Small intestine (tissue), 7 donors: ENCODE data around the gene OSBPL1A. TPM values are rescaled to one million over a fixed set of nuclear protein-coding genes. Genes with fewer than 3 reads are reported as not detected.
A peak's percentile ranks its signal among the peaks of the same experiment; 100 is the strongest.

ENCODE experiments used
- DNase-seq, 2 donors: peaks; one replicate each; pipeline versions ENCODE4 v3.0.0 to v3.0.0-alpha.2; 2013
- FAIRE-seq: peaks from 2 replicates; lab custom pipeline; 2012; peaks lifted over from hg19 to GRCh38; lab: Jason Lieb, UNC
- H3K27ac ChIP-seq, 3 donors: one replicate each; pipeline ENCODE4 v1.5.1; 2013; ENCODE audit warnings: low read length in 2 of 3, mild to moderate bottlenecking in 2 of 3, control low read depth in 1 of 3, inconsistent platforms in 1 of 3, low read depth in 1 of 3, moderate library complexity in 1 of 3
- H3K27me3 ChIP-seq, 3 donors: one replicate each; pipeline ENCODE4 v1.6.1; 2013; ENCODE audit warnings: low read length in 3 of 3, inconsistent platforms in 1 of 3; ENCODE audit not compliant: control insufficient read depth in 3 of 3, insufficient read depth in 3 of 3
- H3K36me3 ChIP-seq, 3 donors: one replicate each; pipeline ENCODE4 v1.6.1; 2013; ENCODE audit warnings: low read length in 3 of 3, inconsistent platforms in 1 of 3, low read depth in 1 of 3, mild to moderate bottlenecking in 1 of 3, moderate library complexity in 1 of 3; ENCODE audit not compliant: control insufficient read depth in 3 of 3, insufficient read depth in 2 of 3
- H3K4me1 ChIP-seq, 3 donors: one replicate each; pipeline ENCODE4 v1.6.1; 2013; ENCODE audit warnings: low read length in 2 of 3, inconsistent platforms in 1 of 3, low read depth in 1 of 3, mild to moderate bottlenecking in 1 of 3, moderate library complexity in 1 of 3; ENCODE audit not compliant: control insufficient read depth in 3 of 3, insufficient read depth in 2 of 3
- H3K4me3 ChIP-seq, 3 donors: one replicate each; pipeline ENCODE4 v1.5.1; 2013; ENCODE audit warnings: low read length in 3 of 3, control low read depth in 1 of 3, inconsistent platforms in 1 of 3, low read depth in 1 of 3, mild to moderate bottlenecking in 1 of 3, moderate library complexity in 1 of 3
- H3K9me3 ChIP-seq, 2 donors: one replicate each; pipeline ENCODE4 v1.6.1; 2013; ENCODE audit warnings: low read depth in 1 of 2, low read length in 1 of 2; ENCODE audit not compliant: control insufficient read depth in 2 of 2, insufficient read depth in 1 of 2
- WGBS, 3 donors: extraction: QIAGEN DNeasy Blood & Tissue Kit; methylation state at CpG; one replicate each; pipeline ENCODE4 v1.1.7; 2013; 5-methylcytosine and 5-hydroxymethylcytosine counted together
- polyA plus RNA-seq, 4 donors: library from polyadenylated mRNA; stranded (reverse) in 3 of 4; unstranded in 1 of 4; fragments of 200-250 nt in 3 of 4; fragments of 120-200 nt in 1 of 4; gene quantifications; one replicate each; pipeline versions ENCODE4 v1.2.1 to v1.2.3, GENCODE V29; 2013
- donor health status: healthy with polysubstance abuse.
- donor health status: control.
- donor health status: control.
- donor health status: Bipolar disorder and iron deficiency.
- donor health status: healthy.

Gene OSBPL1A
- polyA plus RNA-seq, 4 donors: 23.5 to 36.7 (median 34.7) TPM

DNA sequence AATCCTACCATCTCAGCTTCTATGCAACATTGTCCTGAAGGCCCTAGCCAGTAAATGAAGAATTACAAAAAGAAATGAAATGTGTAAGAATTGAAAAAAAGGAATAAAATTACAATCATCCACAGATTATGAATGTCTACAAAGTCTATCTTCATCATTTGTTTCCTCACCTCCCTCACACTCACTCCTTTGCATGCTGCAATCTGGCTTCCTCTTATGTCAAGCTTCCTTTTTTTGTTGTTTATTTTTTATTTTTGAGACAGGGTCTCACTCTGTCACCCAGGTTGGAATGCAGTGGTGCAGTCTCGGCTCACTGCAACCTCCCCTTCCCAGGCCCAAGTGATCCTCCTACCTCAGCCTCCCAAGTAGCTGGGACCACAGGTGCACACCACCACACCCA, 129.7 kb downstream of the OSBPL1A start:
- H3K36me3 ChIP-seq: no peaks in the 10 kb centered on the region
- H3K27ac ChIP-seq: no peak overlapping the region
- no peaks in the 10 kb centered on the region for H3K4me1 ChIP-seq
- no peak for FAIRE-seq
- no peaks in the 10 kb centered on the region for H3K27me3 ChIP-seq
- no peak for DNase-seq
- no peak overlapping the region for H3K4me3 ChIP-seq
- WGBS, 3 donors: 73 to 90% (median 90%) methylated on average over 1 of the region's 1 CpG
- no peaks in the 10 kb centered on the region for H3K9me3 ChIP-seq

DNA sequence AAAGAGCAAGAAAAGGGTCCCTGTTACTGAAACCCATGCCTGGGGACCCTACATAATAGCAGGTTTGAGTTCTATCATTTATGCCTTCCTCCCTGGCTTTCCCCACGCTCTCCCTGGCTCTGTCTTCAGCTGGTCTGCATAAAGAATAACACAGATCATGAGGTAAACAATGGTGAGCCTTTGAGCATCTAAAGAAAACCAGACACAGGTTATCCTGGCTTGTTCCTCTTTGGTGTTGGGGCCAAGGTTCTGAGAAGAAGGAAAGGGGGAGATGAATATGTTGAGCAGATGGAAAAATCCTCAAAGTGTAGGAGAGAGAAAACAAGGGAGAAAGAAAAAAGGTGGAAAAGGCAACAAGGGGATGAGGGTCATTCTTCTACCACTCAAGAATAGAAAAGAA, 131.5 kb downstream of the OSBPL1A start:
- FAIRE-seq (no peak), DNase-seq (no peak)
- Histone ChIP-seq H3K27ac (no peak overlapping the region), H3K9me3 (no peaks in the 10 kb centered on the region), H3K36me3 (no peaks in the 10 kb centered on the region), H3K4me3 (no peak overlapping the region), H3K4me1 (peaks cover 0 to 2% (median 0%) of the 10 kb centered on the region in 3 donors), H3K27me3 (no peaks in the 10 kb centered on the region)
- 79 to 82% (median 82%) methylated on average over 1 of the region's 1 CpG for WGBS, 3 donors

DNA sequence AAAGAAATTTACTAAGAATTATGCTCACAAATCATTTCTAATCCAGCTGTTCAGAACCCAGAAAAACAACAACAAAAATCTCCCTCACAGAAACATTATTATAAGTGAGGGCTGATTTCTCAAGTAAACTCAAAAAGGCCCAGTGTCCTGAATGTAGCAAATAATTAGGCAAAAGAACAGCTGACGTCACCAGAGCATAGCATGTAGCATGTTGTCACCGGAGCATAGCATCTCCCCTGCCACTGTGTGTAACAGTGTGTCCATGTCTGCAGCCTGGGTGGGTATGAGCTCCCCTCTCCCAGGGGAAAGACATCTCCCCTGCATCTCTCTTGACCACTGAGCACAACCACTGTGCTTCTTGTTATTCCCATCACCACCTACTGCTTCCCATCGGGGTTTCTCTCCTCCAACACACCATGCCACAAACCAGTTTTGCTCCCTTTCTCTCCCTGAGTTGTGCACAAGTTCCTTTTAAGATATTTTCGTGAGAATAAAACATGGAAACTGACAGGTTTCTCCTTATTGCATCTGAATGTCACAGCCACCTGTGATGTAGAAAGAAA, 132.0 kb downstream of the OSBPL1A start:
- FAIRE-seq (no peak), DNase-seq (no peak)
- 77 to 91% (median 86%) methylated on average over 4 of the region's 4 CpGs for WGBS, 3 donors
- H3K4me1 ChIP-seq: peaks cover 0 to 2% (median 0%) of the 10 kb centered on the region in 3 donors
- H3K27me3 ChIP-seq: no peaks in the 10 kb centered on the region
- no peaks in the 10 kb centered on the region for H3K36me3 ChIP-seq
- no peak overlapping the region for H3K27ac ChIP-seq
- H3K9me3 ChIP-seq: no peaks in the 10 kb centered on the region
- no peak overlapping the region for H3K4me3 ChIP-seq

DNA sequence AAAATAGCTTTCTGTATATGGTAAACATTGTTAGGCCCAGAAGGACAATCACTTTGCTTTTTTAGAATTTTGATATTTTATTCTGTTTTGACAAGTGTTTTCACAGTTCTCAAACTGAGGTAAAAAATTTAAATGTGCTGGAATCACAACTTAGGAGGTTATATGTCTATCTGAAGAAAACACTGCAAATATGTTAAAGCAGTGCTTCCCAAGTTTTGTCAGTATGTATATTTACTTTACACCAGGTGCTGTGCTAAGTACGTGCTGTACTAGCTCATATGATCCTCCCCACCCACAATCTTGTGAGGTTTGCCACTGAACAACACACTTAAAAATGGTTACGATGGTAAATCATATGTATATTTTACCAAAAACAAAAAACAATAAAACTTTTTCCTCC, 134.6 kb downstream of the OSBPL1A start:
- H3K36me3 ChIP-seq: no peaks in the 10 kb centered on the region
- DNase-seq: peak in 1 of 2 donors; percentile 10
- H3K9me3 ChIP-seq: no peaks in the 10 kb centered on the region
- no peak overlapping the region for H3K27ac ChIP-seq
- no peaks in the 10 kb centered on the region for H3K27me3 ChIP-seq
- peaks cover 0 to 2% (median 0%) of the 10 kb centered on the region in 3 donors for H3K4me1 ChIP-seq
- FAIRE-seq: no peak
- H3K4me3 ChIP-seq: no peak overlapping the region
- 64 to 77% (median 76%) methylated on average over 2 of the region's 2 CpGs for WGBS, 3 donors

DNA sequence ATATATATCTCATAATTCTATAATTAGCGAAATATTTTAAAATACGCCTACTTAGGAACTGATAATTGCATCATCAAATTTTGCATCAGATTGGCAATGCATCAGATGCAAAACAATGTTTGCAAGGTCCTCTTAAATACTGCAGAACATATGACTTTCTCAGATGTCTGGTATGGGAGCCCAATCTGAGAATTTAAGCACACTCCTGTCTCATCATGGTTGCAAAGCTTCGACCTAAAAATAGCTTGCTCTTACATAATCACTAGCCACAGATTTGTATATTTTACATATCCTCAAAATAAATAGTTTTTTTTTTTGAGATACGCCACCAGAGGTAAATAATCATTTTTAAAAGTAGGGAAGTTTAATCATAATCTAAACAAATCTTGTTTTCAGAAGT, 135.5 kb downstream of the OSBPL1A start:
- Histone ChIP-seq H3K27ac (no peak overlapping the region), H3K4me1 (peaks cover 0 to 2% (median 0%) of the 10 kb centered on the region in 3 donors), H3K27me3 (no peaks in the 10 kb centered on the region), H3K36me3 (no peaks in the 10 kb centered on the region), H3K4me3 (no peak overlapping the region), H3K9me3 (no peaks in the 10 kb centered on the region)
- 73 to 86% (median 82%) methylated on average over 4 of the region's 4 CpGs for WGBS, 3 donors
- peak; percentile 5 for FAIRE-seq
- DNase-seq: no peak

DNA sequence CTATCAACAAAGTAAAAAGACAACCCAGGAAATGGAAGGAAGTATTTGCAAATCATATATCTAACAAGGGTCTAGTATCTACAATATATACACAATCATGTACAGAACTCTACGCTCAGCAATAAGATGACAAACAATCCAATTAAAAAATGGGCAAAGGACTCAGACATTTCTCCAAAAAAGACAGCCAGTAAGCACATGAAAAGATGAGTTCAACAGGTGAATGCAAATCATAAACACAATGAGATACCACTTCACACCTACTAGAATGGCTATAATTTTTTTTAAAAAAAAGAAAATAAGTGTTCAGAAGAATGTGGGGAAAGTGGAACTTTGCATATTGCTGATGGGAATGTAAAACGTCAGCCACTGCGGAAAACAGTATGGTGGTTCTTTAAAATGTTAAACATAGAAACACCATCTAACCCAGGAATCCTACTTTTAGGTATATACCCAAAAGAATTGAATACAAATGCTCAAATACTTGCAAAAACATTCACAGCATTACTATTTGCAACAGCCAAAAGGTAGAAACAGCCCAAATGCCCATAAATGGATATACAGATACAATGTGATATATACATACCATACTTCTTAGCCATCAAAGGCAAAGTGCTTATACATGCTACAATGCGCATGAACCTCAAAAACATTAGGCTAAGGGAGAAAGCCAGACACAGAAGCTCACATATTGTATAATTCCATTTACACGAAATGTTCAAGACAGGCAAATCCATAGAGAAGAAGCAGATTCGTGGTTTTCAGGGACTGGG, 137.6 kb downstream of the OSBPL1A start:
- FAIRE-seq: no peak
- WGBS, 3 donors: 90 to 94% (median 92%) methylated on average over 6 of the region's 6 CpGs
- H3K9me3 ChIP-seq: no peaks in the 10 kb centered on the region
- no peaks in the 10 kb centered on the region for H3K27me3 ChIP-seq
- peaks cover 0 to 2% (median 0%) of the 10 kb centered on the region in 3 donors for H3K4me1 ChIP-seq
- DNase-seq: no peak
- no peak overlapping the region for H3K27ac ChIP-seq
- H3K4me3 ChIP-seq: no peak overlapping the region
- H3K36me3 ChIP-seq: no peaks in the 10 kb centered on the region

DNA sequence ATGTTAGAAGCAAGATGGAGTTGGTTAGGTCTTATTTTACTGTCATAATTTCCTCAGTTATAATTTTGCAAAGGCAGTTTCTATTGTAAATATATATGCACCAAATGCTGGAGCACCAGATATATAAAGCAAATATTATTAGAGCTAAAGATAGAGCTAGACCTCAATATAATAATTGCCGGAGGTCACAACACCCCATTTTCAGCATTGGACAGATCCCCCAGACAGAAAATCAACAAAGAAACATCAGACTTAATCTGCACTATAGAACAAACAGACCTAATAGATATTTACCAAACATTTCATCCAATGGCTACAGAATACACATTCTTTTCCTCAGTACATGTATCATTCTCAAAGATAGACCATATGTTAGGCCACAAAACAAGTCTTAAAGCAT, 143.6 kb downstream of the OSBPL1A start:
- DNase-seq (no peak), FAIRE-seq (no peak)
- Histone ChIP-seq H3K27me3 (no peaks in the 10 kb centered on the region), H3K27ac (no peak overlapping the region), H3K9me3 (no peaks in the 10 kb centered on the region), H3K36me3 (peaks cover 0 to 4% (median 0%) of the 10 kb centered on the region in 3 donors), H3K4me3 (no peak overlapping the region), H3K4me1 (no peaks in the 10 kb centered on the region)
- WGBS, 3 donors: 94 to 97% (median 97%) methylated on average over 1 of the region's 1 CpG

DNA sequence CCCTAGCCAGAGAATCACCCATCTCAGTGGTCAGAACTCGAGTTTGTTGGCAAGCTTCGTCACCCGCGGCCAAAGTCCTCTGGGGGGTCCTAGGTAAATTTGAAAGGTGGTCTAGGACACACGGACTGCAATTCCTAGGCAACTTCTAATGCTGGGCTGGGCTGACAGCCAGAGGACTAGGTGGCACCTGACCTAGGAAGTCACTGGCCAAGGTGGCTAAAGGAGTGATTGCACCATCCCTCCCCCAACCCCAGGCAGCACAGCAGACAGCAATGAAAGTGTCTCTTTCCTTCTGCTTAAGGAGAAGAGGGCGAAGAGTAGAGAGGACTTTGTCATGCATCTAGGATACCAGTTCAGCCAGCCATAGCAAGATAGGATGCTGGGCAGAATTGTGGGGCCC, 147.9 kb downstream of the OSBPL1A start:
- FAIRE-seq (no peak), DNase-seq (no peak)
- Histone ChIP-seq H3K4me1 (no peaks in the 10 kb centered on the region), H3K27ac (no peak overlapping the region), H3K9me3 (no peaks in the 10 kb centered on the region), H3K4me3 (no peak overlapping the region), H3K36me3 (peaks cover 0 to 6% (median 0%) of the 10 kb centered on the region in 3 donors), H3K27me3 (no peaks in the 10 kb centered on the region)
- 93 to 95% (median 93%) methylated on average over 6 of the region's 6 CpGs for WGBS, 3 donors
